HL-60 (cell line): ENCODE data around the gene BBS9.

ENCODE experiments used
- CTCF ChIP-seq: IDR thresholded peaks from one replicate; pipeline ENCODE4 v1.5.1; 2011; ENCODE audit warnings: low read length, control low read depth, inconsistent platforms; ENCODE audit not compliant: insufficient read depth
- GABPA ChIP-seq: IDR thresholded peaks from 2 replicates; pipeline ENCODE4 v1.6.1; 2012; ENCODE audit warnings: low read depth
- POLR2AphosphoS5 ChIP-seq: IDR thresholded peaks from 2 replicates; pipeline ENCODE4 v1.6.1; 2012; ENCODE audit warnings: low read depth
- REST ChIP-seq: IDR thresholded peaks from 2 replicates; pipeline ENCODE4 v1.6.1; 2012; ENCODE audit warnings: low read depth; ENCODE audit not compliant: insufficient replicate concordance

GRCh38 chr7:33627741-33628140, 498.4 kb downstream of the BBS9 start:
- TF ChIP-seq POLR2AphosphoS5 (no peak), CTCF (no peak), REST (no peak), GABPA (no peak)
